H1 (cell line): ENCODE results near the gene RGS9BP. TPM values are rescaled to one million over a fixed set of nuclear protein-coding genes. Genes with fewer than 3 reads are reported as not detected.

Experiments
- CTCF ChIA-PET: fragments of 300-600 bp; sonication (Branson Sonifier 250); formaldehyde crosslinking; loops from one replicate; lab custom pipeline; 2021; ENCODE audit not compliant: partially characterized antibody; lab: Charles Lee
- POLR2A ChIA-PET: fragments of 300-600 bp; sonication (Branson Sonifier 250); formaldehyde crosslinking; loops from one replicate; lab custom pipeline; 2021; ENCODE audit warnings: inconsistent platforms; ENCODE audit not compliant: partially characterized antibody; lab: Charles Lee
- DNase-seq, 2 experiments: peaks; one replicate each; pipeline versions ENCODE4 v3.0.0 to v3.0.0-alpha.2; 2010 to 2022; ENCODE audit warnings: low spot score in 2 of 2, low read depth in 1 of 2, mixed read lengths in 1 of 2
- FAIRE-seq: peaks from 2 replicates; lab custom pipeline; 2011; peaks lifted over from hg19 to GRCh38; lab: Jason Lieb, UNC
- H2AFZ ChIP-seq: 2 replicates; pipeline ENCODE4 v1.8.1; 2012; ENCODE audit warnings: low read length, inconsistent platforms
- H2AK5ac ChIP-seq: 2 replicates; pipeline ENCODE4 v1.6.1; 2013; ENCODE audit warnings: low read depth, low read length
- H2BK120ac ChIP-seq: replicated peaks from 2 replicates; pipeline ENCODE3; 2013; ENCODE audit warnings: low read depth, low read length, inconsistent platforms
- H2BK12ac ChIP-seq: 2 replicates; pipeline ENCODE4 v1.6.1; 2013; ENCODE audit warnings: low read depth, low read length
- H2BK15ac ChIP-seq: 2 replicates; pipeline ENCODE4 v1.6.1; 2013; ENCODE audit warnings: low read length
- H2BK20ac ChIP-seq: 2 replicates; pipeline ENCODE4 v1.6.1; 2013; ENCODE audit warnings: low read length
- H2BK5ac ChIP-seq: 2 replicates; pipeline ENCODE4 v1.6.1; 2013; ENCODE audit warnings: low read depth, low read length
- H3K14ac ChIP-seq: 2 replicates; pipeline ENCODE4 v1.6.1; 2013; ENCODE audit warnings: inconsistent platforms; ENCODE audit not compliant: insufficient read length
- H3K18ac ChIP-seq: 2 replicates; pipeline ENCODE4 v1.6.1; 2013; ENCODE audit warnings: low read length; ENCODE audit errors: extremely low read depth
- H3K23ac ChIP-seq: 2 replicates; pipeline ENCODE4 v1.6.1; 2013; ENCODE audit warnings: inconsistent platforms; ENCODE audit not compliant: insufficient read length
- H3K23me2 ChIP-seq: 2 replicates; pipeline ENCODE4 v1.6.1; 2013; ENCODE audit warnings: low read depth, low read length
- H3K27ac ChIP-seq: 2 replicates; pipeline ENCODE4 v1.6.1; 2011; ENCODE audit warnings: low read depth, low read length, inconsistent platforms
- H3K27me3 ChIP-seq, 4 experiments: replicated peaks in 1 of 4; 1 replicate in 1 of 4; 2 replicates in 3 of 4; pipeline versions ENCODE4 v1.6.1 to v1.8.1; 2011 to 2013; ENCODE audit warnings: low read length in 3 of 4, mild to moderate bottlenecking in 3 of 4, inconsistent platforms in 2 of 4, mixed read lengths in 2 of 4, moderate library complexity in 1 of 4; ENCODE audit not compliant: control insufficient read depth in 3 of 4, insufficient read depth in 3 of 4; ENCODE audit errors: extremely low read depth in 1 of 4
- H3K36me3 ChIP-seq, 4 experiments: 2 replicates each; pipeline versions ENCODE4 v1.6.1 to v1.8.1; 2011 to 2013; ENCODE audit warnings: mild to moderate bottlenecking in 4 of 4, low read length in 3 of 4, moderate library complexity in 2 of 4, control low read depth in 1 of 4, inconsistent platforms in 1 of 4; ENCODE audit not compliant: insufficient read depth in 4 of 4, control insufficient read depth in 2 of 4
- H3K4ac ChIP-seq: replicated peaks from 2 replicates; pipeline ENCODE3; 2013; ENCODE audit warnings: low read length, low read depth, mixed read lengths, inconsistent platforms; ENCODE audit not compliant: insufficient read length
- H3K4me1 ChIP-seq, 4 experiments: replicated peaks in 1 of 4; 1 replicate in 1 of 4; 2 replicates in 3 of 4; pipeline versions ENCODE4 v1.6.1 to v1.8.1; 2011 to 2013; ENCODE audit warnings: low read length in 3 of 4, inconsistent platforms in 2 of 4, mixed read lengths in 1 of 4; ENCODE audit not compliant: insufficient read depth in 4 of 4, control insufficient read depth in 3 of 4
- H3K4me2 ChIP-seq, 2 experiments: 2 replicates each; pipeline versions ENCODE4 v1.6.1 to v1.8.1; 2011 to 2013; ENCODE audit warnings: low read depth in 2 of 2, low read length in 2 of 2, control low read depth in 1 of 2, inconsistent platforms in 1 of 2, mild to moderate bottlenecking in 1 of 2; ENCODE audit not compliant: insufficient read depth in 1 of 2
- H3K4me3 ChIP-seq, 4 experiments: fragments of 200-600, 300-600 bp in 1 of 4; sonication (generic), shearing (Covaris generic), sonication (Bioruptor Twin) in 1 of 4; 2 replicates each; pipeline versions ENCODE4 v1.5.1 to v1.8.1; 2011 to 2016; ENCODE audit warnings: low read length in 4 of 4, low read depth in 3 of 4, control low read depth in 2 of 4, inconsistent platforms in 2 of 4, mild to moderate bottlenecking in 2 of 4, mixed read lengths in 1 of 4, moderate library complexity in 1 of 4; ENCODE audit not compliant: insufficient read depth in 2 of 4; ENCODE audit errors: extremely low read depth in 1 of 4
- H3K56ac ChIP-seq: replicated peaks from 2 replicates; pipeline ENCODE3; 2013; ENCODE audit warnings: low read depth, mild to moderate bottlenecking, mixed read lengths, low read length, inconsistent platforms; ENCODE audit not compliant: insufficient read length
- H3K79me1 ChIP-seq: 2 replicates; pipeline ENCODE4 v1.6.1; 2013; ENCODE audit warnings: low read depth, low read length, control low read depth
- H3K79me2 ChIP-seq, 2 experiments: 2 replicates each; pipeline versions ENCODE4 v1.6.1 to v1.8.1; 2012 to 2013; ENCODE audit warnings: low read length in 2 of 2, mild to moderate bottlenecking in 2 of 2, inconsistent platforms in 1 of 2; ENCODE audit not compliant: insufficient read depth in 2 of 2, control insufficient read depth in 1 of 2
- H3K9ac ChIP-seq, 4 experiments: replicated peaks in 1 of 4; 1 replicate in 1 of 4; 2 replicates in 3 of 4; pipeline versions ENCODE4 v1.6.1 to v1.8.1; 2011 to 2013; ENCODE audit warnings: low read depth in 3 of 4, low read length in 3 of 4, control low read depth in 2 of 4, mild to moderate bottlenecking in 2 of 4, moderate library complexity in 2 of 4, inconsistent platforms in 1 of 4; ENCODE audit errors: extremely low read depth in 1 of 4
- H3K9me3 ChIP-seq, 2 experiments: 2 replicates each; pipeline versions ENCODE4 v1.6.1 to v1.8.1; 2012 to 2013; ENCODE audit warnings: mild to moderate bottlenecking in 2 of 2, moderate library complexity in 2 of 2, control low read depth in 1 of 2, inconsistent platforms in 1 of 2, low read depth in 1 of 2, low read length in 1 of 2, mixed read lengths in 1 of 2; ENCODE audit not compliant: insufficient read depth in 2 of 2
- H4K20me1 ChIP-seq, 2 experiments: replicated peaks in 1 of 2; 2 replicates each; pipeline versions ENCODE3 to v1.8.1; 2011 to 2013; ENCODE audit warnings: inconsistent platforms in 2 of 2, low read length in 2 of 2, mild to moderate bottlenecking in 1 of 2; ENCODE audit not compliant: insufficient read depth in 2 of 2, control insufficient read depth in 1 of 2
- H4K5ac ChIP-seq: 2 replicates; pipeline ENCODE4 v1.6.1; 2013; ENCODE audit warnings: low read length, low read depth, mixed read lengths, inconsistent platforms; ENCODE audit not compliant: insufficient read length
- H4K8ac ChIP-seq: 2 replicates; pipeline ENCODE4 v1.8.0; 2013; ENCODE audit warnings: mild to moderate bottlenecking, moderate library complexity, low read length, inconsistent platforms; ENCODE audit not compliant: insufficient read depth; ENCODE audit errors: extremely low read depth
- H4K91ac ChIP-seq: replicated peaks from 2 replicates; pipeline ENCODE3; 2013; ENCODE audit warnings: low read length, mixed read lengths, inconsistent platforms; ENCODE audit not compliant: insufficient read length
- BACH1 ChIP-seq: IDR thresholded peaks from 2 replicates; pipeline ENCODE4 v1.6.1; 2012; ENCODE audit warnings: low read length, improper control_type of control experiment
- CHD1 ChIP-seq: IDR thresholded peaks from 2 replicates; pipeline ENCODE4 v1.6.1; 2012; ENCODE audit warnings: low read depth, low read length, improper control_type of control experiment
- HDAC6 ChIP-seq: IDR thresholded peaks from one replicate; pipeline ENCODE4 v1.7.1; 2012; ENCODE audit warnings: low read depth, mild to moderate bottlenecking, inconsistent platforms, low read length, moderate library complexity
- KDM5A ChIP-seq: fragments of 200-600 bp; IDR thresholded peaks from 2 replicates; pipeline ENCODE4 v1.7.1; 2012; ENCODE audit warnings: mild to moderate bottlenecking, low read length, inconsistent platforms, mixed read lengths
- MAFK ChIP-seq: IDR thresholded peaks from 2 replicates; pipeline ENCODE4 v1.6.1; 2012; ENCODE audit warnings: low read depth, mild to moderate bottlenecking, improper control_type of control experiment, low read length
- PHF8 ChIP-seq: fragments of 200-600 bp; sonication (generic); conservative IDR thresholded peaks from 2 replicates; pipeline ENCODE4 v1.7.1; 2012; ENCODE audit warnings: low read depth, mild to moderate bottlenecking, inconsistent platforms, low read length, moderate library complexity
- RAD21 ChIP-seq, 2 experiments: IDR thresholded peaks in 1 of 2; conservative IDR thresholded peaks in 1 of 2; 2 replicates each; pipeline ENCODE4 v1.6.1; 2011; ENCODE audit warnings: low read depth in 2 of 2, low read length in 2 of 2, improper control_type of control experiment in 1 of 2, inconsistent platforms in 1 of 2, mild to moderate bottlenecking in 1 of 2, moderate library complexity in 1 of 2
- RNF2 ChIP-seq: fragments of 200-900, 300-1000 bp; sonication (generic); IDR thresholded peaks from 2 replicates; pipeline ENCODE4 v1.7.1; 2016; ENCODE audit warnings: borderline replicate concordance, low read depth, mild to moderate bottlenecking, antibody characterized with exemption, low read length; ENCODE audit not compliant: poor library complexity, severe bottlenecking; ENCODE audit errors: missing control alignments
- SIRT6 ChIP-seq: IDR thresholded peaks from one replicate; pipeline ENCODE4 v1.7.1; 2012; ENCODE audit warnings: low read length, inconsistent platforms
- TBP ChIP-seq: IDR thresholded peaks from 2 replicates; pipeline ENCODE4 v1.6.1; 2011; ENCODE audit warnings: low read depth, low read length, improper control_type of control experiment
- WGBS, 2 experiments: shearing (Covaris generic) in 1 of 2; methylation state at CpG; one replicate each; pipeline versions ENCODE4 v1.1.6 to v1.1.7; 2013 to 2015; ENCODE audit warnings: low lambda C conversion rate in 2 of 2, mixed read lengths in 2 of 2, inconsistent platforms in 1 of 2, low coverage in 1 of 2, missing lambda C conversion rate in 1 of 2; ENCODE audit not compliant: insufficient replicate concordance in 2 of 2, insufficient coverage in 1 of 2, insufficient read length in 1 of 2; ENCODE audit errors: extremely low coverage in 1 of 2, missing lambda C conversion rate in 1 of 2; 5-methylcytosine and 5-hydroxymethylcytosine counted together
- polyA plus RNA-seq, 7 experiments: library from polyadenylated mRNA; depleted of rRNA in 3 of 7; stranded (reverse) in 5 of 7; unstranded in 2 of 7; fragments of >200 nt in 5 of 7; fragments of 200-250 nt in 2 of 7; gene quantifications; 1 replicate in 5 of 7; 2 replicates in 1 of 7; 4 replicates in 1 of 7; pipeline versions ENCODE4 v1.2.1 to v1.2.3, GENCODE V29; 2011 to 2013; ENCODE audit warnings: missing spikeins in 2 of 7, mixed read lengths in 2 of 7
- total RNA-seq: library from RNA; stranded (reverse); fragmentation: NEBNext Ultra II Directional; extraction: Animal tissue kit (Norgen Biotek cat#: 25700); gene quantifications from 2 replicates; pipeline ENCODE4 v1.2.1, GENCODE V29; 2021
- TF ChIP-seq, protein P1 (sequence below): IDR thresholded peaks from 2 replicates; pipeline ENCODE4 v1.6.1; 2011; ENCODE audit warnings: low read depth, mild to moderate bottlenecking, low read length; ENCODE audit not compliant: insufficient read depth

The RGS9BP gene
- total and polyA plus RNA-seq, 2 of the 8 experiments (the other 6 are each of a cell fraction or from before 2014, with no cell fraction given): 0.11 to 0.26 TPM

DNA sequence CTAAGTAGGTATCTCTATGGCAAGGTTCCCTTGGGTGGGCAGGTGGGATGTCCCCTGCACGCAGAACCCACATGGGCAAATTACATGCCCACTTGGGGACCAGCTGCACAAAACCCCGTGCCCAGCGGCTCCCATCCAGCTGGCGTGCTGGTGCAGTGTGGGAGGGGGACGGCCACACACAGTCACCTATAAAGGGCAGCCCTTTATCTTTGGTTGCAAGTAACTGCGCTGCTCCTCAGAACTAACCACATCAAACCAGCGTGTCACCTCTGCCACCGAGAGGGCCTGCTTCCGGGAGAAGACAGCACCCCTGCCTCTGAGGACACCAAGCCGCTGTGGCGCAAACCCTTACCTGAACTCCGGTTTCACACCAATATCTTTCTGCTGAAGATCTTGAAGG is 32.9 kb upstream of the RGS9BP start:
- H3K27me3 ChIP-seq: no peaks in the 10 kb centered on the region
- H2BK120ac ChIP-seq: no peak overlapping the region
- H3K14ac ChIP-seq: no peak overlapping the region
- H3K36me3 ChIP-seq: peaks cover 9 to 61% (median 41%) of the 10 kb centered on the region in 4 experiments; a peak in 7 of 8 replicates
- TF ChIP-seq HDAC6 (no peak), SIRT6 (no peak), CHD1 (no peak), KDM5A (no peak), RNF2 (no peak), PHF8 (no peak), RAD21 (IDR thresholded peaks at IDR 0.05 in 1 of 2, conservative IDR thresholded peaks at IDR 0.05 in 1 of 2; ENCODE audit: low read depth in 2 of 2, low read length in 2 of 2) (no peak), MAFK (no peak), TBP (no peak), BACH1 (no peak)
- TF ChIP-seq, protein P1, sequence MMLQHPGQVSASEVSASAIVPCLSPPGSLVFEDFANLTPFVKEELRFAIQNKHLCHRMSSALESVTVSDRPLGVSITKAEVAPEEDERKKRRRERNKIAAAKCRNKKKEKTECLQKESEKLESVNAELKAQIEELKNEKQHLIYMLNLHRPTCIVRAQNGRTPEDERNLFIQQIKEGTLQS: no peak
- H3K9ac ChIP-seq: no peak overlapping the region
- H3K23ac ChIP-seq: no peak overlapping the region
- H3K9me3 ChIP-seq: no peaks in the 10 kb centered on the region; a peak in 1 of 4 replicates
- H2BK12ac ChIP-seq: no peak overlapping the region
- no peak overlapping the region for H4K5ac ChIP-seq
- no peak overlapping the region for H2BK15ac ChIP-seq
- H2BK5ac ChIP-seq: no peak overlapping the region
- no peak overlapping the region for H4K91ac ChIP-seq
- no peaks in the 10 kb centered on the region for H3K4me1 ChIP-seq
- no peak overlapping the region for H2AK5ac ChIP-seq
- H3K4me3 ChIP-seq: no peak overlapping the region
- no peak overlapping the region for H3K18ac ChIP-seq
- ChIA-PET POLR2A (no interaction called here), CTCF (no interaction called here)
- no peaks in the 10 kb centered on the region for H3K79me1 ChIP-seq
- H2AFZ ChIP-seq: no peak overlapping the region
- peaks cover 0 to 4% of the 10 kb centered on the region in 2 experiments for H4K20me1 ChIP-seq
- DNase-seq (no peak), FAIRE-seq (no peak)
- WGBS, 2 experiments: 83% methylated on average over 12 of the region's 12 CpGs; no CpG with 5 or more reads in 1 of the 2 experiments
- no peak overlapping the region for H3K4ac ChIP-seq
- no peak overlapping the region for H3K4me2 ChIP-seq
- no peak overlapping the region for H2BK20ac ChIP-seq
- H3K23me2 ChIP-seq: no peaks in the 10 kb centered on the region
- H4K8ac ChIP-seq: no peak overlapping the region
- no peak overlapping the region for H3K27ac ChIP-seq
- H3K79me2 ChIP-seq: no peaks in the 10 kb centered on the region
- no peak overlapping the region for H3K56ac ChIP-seq
